Panc1 (cell line): ENCODE data around the gene TBC1D10A. TPM values are rescaled to one million over a fixed set of nuclear protein-coding genes. Genes with fewer than 3 reads are reported as not detected.

Experiments used
- ATAC-seq: fragments of 200-7000 bp; cut with Tn5 transposase; 2 replicates; pipeline ENCODE4 v1.9.1; 2020; ENCODE audit warnings: mild to moderate bottlenecking, moderate library complexity
- BruUV-seq: library from RNA; stranded (reverse); fragments of 400-500 nt; replicated peaks from 2 replicates; lab custom pipeline; 2021; lab: Mats Ljungman, UMichigan
- CTCF ChIA-PET: fragments of 300-600 bp; sonication (Branson Sonifier 250); formaldehyde crosslinking; loops from one replicate; lab custom pipeline; 2022; ENCODE audit warnings: antibody characterized with exemption; lab: Charles Lee
- POLR2A ChIA-PET: fragments of 300-600 bp; sonication (Branson Sonifier 250); formaldehyde crosslinking; loops from one replicate; lab custom pipeline; 2022; ENCODE audit warnings: antibody characterized with exemption; lab: Charles Lee
- DNase-seq: peaks from one replicate; pipeline ENCODE4 v3.0.0-alpha.2; 2010; ENCODE audit warnings: low read depth, low spot score
- H3K27ac ChIP-seq: 2 replicates; pipeline ENCODE4 v1.5.1; 2011; ENCODE audit warnings: mild to moderate bottlenecking, low read length, inconsistent platforms
- H3K27me3 ChIP-seq: fragments of 200-500 bp; sonication (Bioruptor generic); 2 replicates; pipeline ENCODE4 v1.6.0; 2014; ENCODE audit warnings: low read length, inconsistent platforms; ENCODE audit not compliant: control insufficient read depth, insufficient read depth
- H3K36me3 ChIP-seq: fragments of 200-500 bp; sonication (Bioruptor generic); 2 replicates; pipeline ENCODE4 v1.5.1; 2014; ENCODE audit warnings: inconsistent platforms, mild to moderate bottlenecking, low read length, moderate library complexity; ENCODE audit not compliant: control insufficient read depth, insufficient read depth
- H3K4me1 ChIP-seq: 2 replicates; pipeline ENCODE4 v1.5.1; 2011; ENCODE audit warnings: inconsistent platforms, mild to moderate bottlenecking, low read length, moderate library complexity; ENCODE audit not compliant: control insufficient read depth, insufficient read depth
- H3K4me3 ChIP-seq, 2 experiments: 2 replicates each; pipeline ENCODE4 v1.5.1; 2011 to 2012; ENCODE audit warnings: low read depth in 2 of 2, low read length in 2 of 2, mild to moderate bottlenecking in 2 of 2, inconsistent platforms in 1 of 2, moderate library complexity in 1 of 2
- H3K9me3 ChIP-seq: fragments of 200-500 bp; sonication (Bioruptor generic); 2 replicates; pipeline ENCODE4 v1.5.1; 2014; ENCODE audit warnings: low read depth, mild to moderate bottlenecking, inconsistent platforms, low read length, moderate library complexity; ENCODE audit not compliant: control insufficient read depth, insufficient read depth
- CTCF ChIP-seq: fragments of 450-650 bp; IDR thresholded peaks from 2 replicates; pipeline ENCODE4 v1.5.1; 2017; ENCODE audit warnings: mild to moderate bottlenecking
- POLR2AphosphoS5 ChIP-seq: IDR thresholded peaks from 2 replicates; pipeline ENCODE4 v1.6.1; 2012; ENCODE audit warnings: mild to moderate bottlenecking, low read depth, low read length, moderate library complexity
- REST ChIP-seq, 2 experiments: IDR thresholded peaks; 2 replicates each; pipeline ENCODE4 v1.6.1; 2011 to 2012; ENCODE audit warnings: low read depth in 2 of 2, control low read depth in 1 of 2, low read length in 1 of 2, mild to moderate bottlenecking in 1 of 2, moderate library complexity in 1 of 2; ENCODE audit not compliant: insufficient read depth in 1 of 2
- SIN3A ChIP-seq: IDR thresholded peaks from 2 replicates; pipeline ENCODE4 v1.6.1; 2012; ENCODE audit warnings: low read depth, mild to moderate bottlenecking, low read length, moderate library complexity, borderline replicate concordance; ENCODE audit not compliant: insufficient read depth
- TCF7L2 ChIP-seq: IDR thresholded peaks from 2 replicates; pipeline ENCODE4 v1.6.1; 2011; ENCODE audit warnings: mild to moderate bottlenecking, low read depth, low read length, inconsistent platforms
- in situ Hi-C: cut with HindIII; loops from 2 replicates; pipeline ENCODE4 v1.10.0; 2016; ENCODE audit warnings: low sequenced_read_pairs, low pct_unique_long_range_greater_than_20kb
- intact Hi-C: fragments of 100-400 bp; cut with micrococcal nuclease; formaldehyde crosslinking; loops from one replicate; pipeline ENCODE4 v1.10.0; 2022; ENCODE audit not compliant: unreplicated experiment
- total RNA-seq: library from RNA; stranded (reverse); gene quantifications from one replicate; pipeline ENCODE4 v1.2.1, GENCODE V29; 2021; ENCODE audit not compliant: unreplicated experiment

Gene TBC1D10A
- total RNA-seq, 1 experiment from 2014 or later, result 14.9 TPM

DNA sequence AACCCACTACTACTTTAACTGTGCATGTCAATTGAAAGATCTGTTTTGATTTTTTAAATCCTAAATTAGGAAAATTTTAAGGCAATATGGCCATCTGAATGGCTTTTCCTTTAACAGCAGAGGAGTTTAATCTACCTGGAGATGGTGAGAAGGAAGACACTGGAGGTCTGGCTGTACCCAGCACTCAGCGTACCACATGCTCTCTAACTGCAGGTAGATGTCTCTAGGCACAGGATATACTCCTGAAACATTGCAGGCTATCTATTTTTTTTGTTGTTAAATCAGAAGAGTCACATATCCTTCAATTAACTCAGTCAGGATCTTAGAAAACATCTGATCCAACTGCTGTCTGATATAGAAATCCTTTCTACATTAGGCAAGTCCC lies 20.1 kb downstream of the TBC1D10A start:
- ATAC-seq (no peak), DNase-seq (no peak)
- in situ Hi-C loops (no loop called here), intact Hi-C loops (no loop called here)
- H3K9me3 ChIP-seq, result no peaks in the 10 kb centered on the region
- no peak overlapping the region for H3K27ac ChIP-seq
- no TSS peak for BruUV-seq
- no peak overlapping the region for H3K4me3 ChIP-seq
- ChIA-PET CTCF (no interaction called here), POLR2A (no interaction called here)
- H3K36me3 ChIP-seq, result no peaks in the 10 kb centered on the region
- peaks cover 27% of the 10 kb centered on the region for H3K4me1 ChIP-seq
- TF ChIP-seq CTCF, result no peak
- no peak for TF ChIP-seq POLR2AphosphoS5
- no peak for TF ChIP-seq SIN3A
- TF ChIP-seq TCF7L2, result no peak
- no peak for TF ChIP-seq REST (IDR thresholded peaks at IDR 0.05; ENCODE audit: insufficient read depth in 1 of 2, low read depth in 2 of 2, low read length in 1 of 2)
- no peaks in the 10 kb centered on the region for H3K27me3 ChIP-seq

DNA sequence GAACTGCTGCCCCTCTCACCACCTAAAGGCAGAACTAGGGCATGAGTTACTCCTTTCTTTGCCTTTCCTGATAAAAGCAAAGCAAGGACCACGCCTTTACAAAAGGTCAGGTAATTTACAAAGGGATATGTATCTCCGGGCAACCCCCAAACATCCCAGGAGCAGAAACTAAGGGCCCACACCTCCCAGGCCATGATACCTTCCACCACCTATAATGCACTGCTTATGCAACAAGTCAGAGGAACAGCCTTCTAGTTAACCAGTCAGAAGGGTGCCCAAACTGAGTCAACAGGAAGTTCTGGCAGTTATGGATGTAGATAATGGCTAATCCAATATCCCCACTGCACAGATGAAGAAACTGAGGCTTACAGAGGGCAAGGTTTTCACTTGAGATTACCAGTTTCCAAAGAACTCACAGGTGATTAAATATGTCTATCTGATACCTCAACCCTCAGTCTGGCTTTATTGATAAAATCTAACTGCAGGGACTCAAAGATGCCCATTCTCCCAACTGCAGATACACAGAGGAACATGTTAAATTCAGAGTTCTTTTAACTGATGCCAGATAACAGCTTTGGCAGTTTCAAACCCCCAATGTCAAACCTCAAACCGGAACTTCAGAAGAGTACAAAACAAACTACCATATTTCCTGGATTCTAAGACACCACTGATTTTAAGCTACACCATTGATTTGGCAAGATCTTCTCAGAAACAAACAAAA lies 20.7 kb downstream of the TBC1D10A start:
- H3K9me3 ChIP-seq, result no peaks in the 10 kb centered on the region
- ATAC-seq (no peak), DNase-seq (no peak)
- intact Hi-C loops (no loop called here), in situ Hi-C loops (no loop called here)
- H3K27ac ChIP-seq, result no peak overlapping the region
- ChIA-PET POLR2A (no interaction called here), CTCF (no interaction called here)
- H3K27me3 ChIP-seq, result no peaks in the 10 kb centered on the region
- no peak for TF ChIP-seq REST (IDR thresholded peaks at IDR 0.05; ENCODE audit: insufficient read depth in 1 of 2, low read depth in 2 of 2, low read length in 1 of 2)
- H3K4me1 ChIP-seq, result peaks cover 25% of the 10 kb centered on the region
- no peaks in the 10 kb centered on the region for H3K36me3 ChIP-seq
- no TSS peak for BruUV-seq
- no peak overlapping the region for H3K4me3 ChIP-seq
